Measurements from ENCODE around the gene HAAO. TPM values are rescaled to one million over a fixed set of nuclear protein-coding genes. Genes with fewer than 3 reads are reported as not detected.

HAAO gene
- total RNA-seq, 1 experiment from 2014 or later, result not detected

- no peak for DNase-seq (ENCODE audit: low spot score)
These were observed 21.4 kb upstream of the HAAO start for GRCh38 chr2:42813763-42814162.

DNA sequence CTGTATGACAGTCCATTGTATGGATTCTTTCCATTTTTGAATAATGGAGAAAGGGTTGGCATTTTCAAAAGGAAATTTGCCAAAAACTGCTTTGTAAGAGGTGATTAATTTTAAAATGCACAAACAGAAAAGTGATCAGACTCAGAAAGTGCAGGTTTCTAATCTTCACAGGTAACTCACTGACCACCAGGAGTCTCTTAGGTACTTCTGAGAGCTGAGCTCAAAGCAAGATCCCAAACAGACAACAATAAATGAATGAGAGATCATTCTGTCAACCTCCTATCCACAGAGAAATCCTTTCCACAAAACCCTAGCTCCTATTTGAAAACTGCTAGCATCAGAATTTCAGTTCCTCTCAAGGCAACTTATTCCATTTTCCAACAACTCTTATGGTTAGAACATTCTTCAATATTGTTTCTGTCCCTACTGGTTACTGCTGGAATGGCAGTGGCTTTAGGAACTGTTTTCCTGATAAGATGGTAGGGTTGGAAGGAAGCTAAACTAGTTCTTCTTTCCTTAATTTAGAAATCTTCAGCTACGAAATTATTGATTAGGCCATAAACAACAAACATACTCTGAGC is 20.6 kb upstream of the HAAO start:
- no peak for DNase-seq (ENCODE audit: low spot score)

- DNase-seq (ENCODE audit: low spot score), result no peak
These were observed 18.8 kb upstream of the HAAO start for GRCh38 chr2:42810971-42811811.

- peak; percentile 93 for DNase-seq (ENCODE audit: low spot score)
These were observed 18.0 kb upstream of the HAAO start for GRCh38 chr2:42810121-42810970.

- peak; percentile 64 for DNase-seq (ENCODE audit: low spot score)
These were observed 17.4 kb upstream of the HAAO start for GRCh38 chr2:42809819-42810120.

GRCh38 chr2:42809131-42809818 is 16.9 kb upstream of the HAAO start:
- no peak for DNase-seq (ENCODE audit: low spot score)

DNA sequence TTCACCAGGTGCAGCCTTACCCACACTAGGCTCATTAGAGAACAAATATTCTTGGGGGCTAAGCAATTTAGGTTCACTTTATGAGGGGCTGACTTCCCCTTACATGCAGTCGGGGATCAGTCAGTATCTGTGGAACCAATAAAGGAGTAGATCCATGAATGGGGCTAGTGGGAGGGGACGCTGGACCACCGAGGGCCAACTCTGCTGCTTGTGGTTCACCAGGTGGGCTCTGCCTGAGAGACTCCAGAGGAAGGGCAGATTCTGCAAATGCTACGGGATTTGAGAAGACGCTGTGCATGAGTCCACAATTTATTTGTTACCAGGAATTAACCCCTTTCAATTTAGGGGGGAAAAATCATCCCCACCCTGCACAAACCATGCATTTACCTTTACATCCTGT is 15.9 kb upstream of the HAAO start:
- DNase-seq (ENCODE audit: low spot score), result no peak

GRCh38 chr2:42806786-42807185 is 14.4 kb upstream of the HAAO start:
- DNase-seq (ENCODE audit: low spot score), result no peak

DNA sequence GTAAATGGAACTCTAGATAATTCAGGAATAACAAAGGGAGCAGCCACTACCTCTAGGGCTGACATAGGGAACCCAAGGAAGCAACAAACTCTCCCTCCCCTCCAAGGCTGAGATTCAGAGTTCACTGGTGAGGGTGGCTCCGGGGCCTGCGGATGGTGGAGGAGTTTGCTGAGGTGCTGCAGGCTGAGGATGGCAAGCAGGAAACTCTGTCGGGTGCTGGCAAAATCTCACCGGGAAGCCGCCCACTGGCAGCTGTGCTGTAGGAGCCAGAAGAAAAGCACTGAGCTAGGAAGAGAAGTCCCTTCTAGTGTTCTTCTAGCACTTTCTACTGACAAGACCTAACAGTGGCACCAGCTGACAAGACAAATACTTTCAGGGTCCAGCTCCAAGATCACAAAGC is 12.5 kb upstream of the HAAO start:
- DNase-seq (ENCODE audit: low spot score), result no peak

DNA sequence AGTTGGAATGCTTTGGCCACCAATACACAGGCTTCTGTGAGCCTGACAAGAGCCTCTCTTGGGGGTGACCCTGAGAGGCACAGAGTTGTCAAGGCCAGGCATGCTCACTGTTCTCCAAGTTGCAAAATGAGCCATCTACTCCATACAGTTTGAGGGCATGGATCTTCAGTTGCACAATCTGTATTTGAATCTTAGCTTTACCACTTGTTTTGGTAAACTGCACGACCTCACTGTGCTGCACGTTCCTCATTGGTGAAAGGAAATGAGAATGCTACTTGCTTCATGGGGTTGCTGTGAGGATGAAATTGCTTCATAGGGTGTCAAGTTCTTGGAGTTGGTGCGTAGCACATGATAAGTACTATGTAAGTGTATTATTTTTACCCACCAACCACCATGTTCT is 12.0 kb upstream of the HAAO start:
- peak; percentile 41 for DNase-seq (ENCODE audit: low spot score)

DNA sequence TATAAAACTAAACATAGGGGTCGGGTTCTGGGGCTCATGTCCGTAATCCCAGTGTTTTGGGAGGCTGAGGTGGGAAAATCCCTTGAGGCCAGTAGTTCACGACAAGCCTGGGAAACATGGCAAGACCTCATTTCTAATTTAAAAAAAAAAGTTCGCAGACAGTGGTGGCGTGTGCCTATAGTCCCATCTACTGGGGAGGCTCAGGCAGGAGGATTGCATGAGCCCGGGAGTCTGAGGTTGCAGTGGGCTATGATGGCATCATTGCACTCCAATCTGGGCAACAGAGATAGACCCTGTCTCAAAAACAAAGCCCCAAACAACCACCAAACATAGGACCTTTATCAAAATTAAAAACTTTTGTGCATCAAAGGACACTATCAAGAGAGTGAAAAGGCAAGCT is 9.8 kb upstream of the HAAO start:
- DNase-seq (ENCODE audit: low spot score), result no peak

- DNase-seq (ENCODE audit: low spot score), result no peak
These were observed 9.0 kb upstream of the HAAO start for GRCh38 chr2:42801381-42801780.

GRCh38 chr2:42800981-42801380 is 8.6 kb upstream of the HAAO start:
- DNase-seq (ENCODE audit: low spot score), result no peak

GRCh38 chr2:42800461-42800962 is 8.1 kb upstream of the HAAO start:
- no peak for DNase-seq (ENCODE audit: low spot score)

GRCh38 chr2:42799881-42800280 is 7.5 kb upstream of the HAAO start:
- no peak for DNase-seq (ENCODE audit: low spot score)

DNA sequence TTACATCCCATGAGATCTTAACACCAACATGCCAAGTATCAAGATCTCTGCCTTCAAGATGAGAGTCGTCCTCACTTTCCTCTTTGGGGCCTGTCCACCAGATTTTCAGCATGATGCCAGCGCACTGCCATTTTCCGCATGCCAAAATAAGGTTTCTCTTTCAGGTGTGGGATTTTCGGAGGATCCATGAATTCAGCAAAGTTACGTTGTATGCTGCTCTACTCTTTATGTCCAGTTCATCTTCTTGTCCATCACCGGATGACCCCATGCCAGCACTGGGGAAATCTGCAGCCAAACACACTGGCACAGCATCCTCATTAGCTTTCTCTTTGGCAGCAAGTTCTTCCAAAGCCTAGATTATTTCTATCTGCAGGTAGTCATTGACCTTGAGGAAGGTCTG is 4.9 kb upstream of the HAAO start:
- DNase-seq (ENCODE audit: low spot score), result no peak

DNA sequence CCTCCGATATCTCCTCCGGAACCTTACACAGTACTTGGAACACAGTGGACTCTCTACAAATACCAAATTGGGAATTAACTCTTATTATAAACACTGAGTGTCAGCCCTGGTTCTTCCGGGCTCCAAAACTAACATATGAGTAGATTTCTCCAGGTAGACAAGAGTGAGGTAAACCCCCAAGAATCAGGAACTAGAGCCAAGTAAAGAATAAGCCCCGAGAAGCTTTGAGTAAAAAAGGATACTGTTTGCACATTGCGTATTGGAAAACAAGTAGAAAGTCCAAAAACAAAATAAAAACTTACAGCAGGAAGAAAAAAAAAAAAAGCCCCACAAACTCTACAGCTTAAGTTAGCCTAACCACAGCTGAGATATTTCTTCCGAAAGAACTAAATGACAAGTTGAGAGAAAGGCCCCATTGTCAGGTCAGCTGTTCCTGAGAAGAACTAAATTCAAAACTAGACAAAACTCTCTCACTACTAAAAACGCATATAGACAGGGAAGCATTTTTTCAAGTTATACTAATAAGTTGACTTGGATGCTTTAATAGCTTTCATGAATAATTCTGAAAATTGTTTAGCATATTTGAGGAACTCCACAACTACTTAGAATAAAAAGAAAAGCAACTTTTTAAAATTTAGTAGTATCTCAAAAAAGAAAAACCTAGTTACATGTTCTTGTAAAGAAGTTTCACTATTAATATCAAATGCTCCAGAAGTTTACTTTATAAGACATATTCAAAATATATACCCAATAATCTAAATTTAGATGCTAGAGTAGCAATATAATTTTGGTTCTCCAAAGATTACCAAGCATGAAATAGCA is 4.3 kb upstream of the HAAO start:
- no peak for DNase-seq (ENCODE audit: low spot score)

DNA sequence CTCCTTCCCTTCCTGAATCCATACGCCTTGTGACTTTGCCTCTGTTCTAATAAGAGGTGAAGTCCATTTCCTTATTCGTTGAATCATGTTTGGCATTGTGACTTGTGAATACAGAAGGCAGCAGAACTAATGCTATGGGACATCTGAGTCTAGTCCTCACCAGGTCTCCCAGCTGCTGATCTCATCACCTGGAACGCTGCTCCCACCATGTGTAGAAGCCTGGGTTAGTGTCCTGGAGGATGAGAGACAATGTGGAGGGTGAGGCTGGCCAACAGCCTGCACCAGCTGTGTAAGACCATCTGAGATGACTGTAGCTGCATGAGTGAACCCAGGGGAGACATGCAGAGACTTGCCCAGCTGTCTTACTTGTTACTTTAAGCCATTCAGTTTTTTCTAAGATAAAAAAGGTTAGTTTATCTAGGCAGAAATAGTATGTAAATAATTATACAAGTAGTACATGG is 3.5 kb upstream of the HAAO start:
- no peak for DNase-seq (ENCODE audit: low spot score)

DNA sequence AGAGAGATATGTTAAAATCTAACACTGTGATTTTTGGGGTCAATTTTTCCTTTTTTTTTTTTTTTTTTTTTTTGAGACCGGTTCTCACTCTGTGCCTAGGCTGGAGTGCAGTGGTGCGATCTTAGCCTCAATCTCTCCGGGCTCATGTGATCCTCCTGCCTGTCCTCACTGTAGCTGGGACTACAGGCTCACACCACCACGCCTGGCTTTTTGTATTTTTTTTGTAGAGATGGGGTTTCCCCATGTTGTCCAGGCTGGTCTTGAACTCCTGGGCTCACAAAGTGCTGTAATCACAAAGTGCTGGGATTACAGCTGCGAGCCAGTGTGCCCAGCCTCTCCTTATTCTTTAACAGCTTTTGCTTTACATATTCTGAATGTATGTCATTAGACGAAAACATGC is 2.9 kb upstream of the HAAO start:
- DNase-seq (ENCODE audit: low spot score), result no peak

GRCh38 chr2:42794271-42795046 is 2.1 kb upstream of the HAAO start:
- no peak for DNase-seq (ENCODE audit: low spot score)
